GM10248 (cell line): ENCODE results near the gene PTPN21.

ENCODE experiments used
- CTCF ChIA-PET: fragments of 300-600 bp; sonication (Branson Sonifier 250); formaldehyde crosslinking; extraction: SDS; loops from one replicate; lab custom pipeline; 2021; ENCODE audit warnings: antibody characterized with exemption; lab: Yijun Ruan, JAX
- POLR2A ChIA-PET: fragments of 350-650 bp; sonication (Branson Sonifier 250); formaldehyde crosslinking; extraction: SDS; loops from one replicate; lab custom pipeline; 2020; ENCODE audit warnings: antibody characterized with exemption; lab: Yijun Ruan, JAX
- DNase-seq: peaks from one replicate; pipeline ENCODE4 v3.0.0; 2012; ENCODE audit errors: extremely low spot score
- CTCF ChIP-seq: IDR thresholded peaks from 2 replicates; pipeline ENCODE4 v1.5.1; 2012; ENCODE audit warnings: mild to moderate bottlenecking, low read depth; ENCODE audit errors: extremely low read depth, missing control alignments, control extremely low read depth

The PTPN21 gene

GRCh38 chr14:88473791-88474190, 81.0 kb downstream of the PTPN21 start:
- no peak for TF ChIP-seq CTCF
- POLR2A ChIA-PET = no interaction called here
- CTCF ChIA-PET = no interaction called here
- DNase-seq = no peak

DNA sequence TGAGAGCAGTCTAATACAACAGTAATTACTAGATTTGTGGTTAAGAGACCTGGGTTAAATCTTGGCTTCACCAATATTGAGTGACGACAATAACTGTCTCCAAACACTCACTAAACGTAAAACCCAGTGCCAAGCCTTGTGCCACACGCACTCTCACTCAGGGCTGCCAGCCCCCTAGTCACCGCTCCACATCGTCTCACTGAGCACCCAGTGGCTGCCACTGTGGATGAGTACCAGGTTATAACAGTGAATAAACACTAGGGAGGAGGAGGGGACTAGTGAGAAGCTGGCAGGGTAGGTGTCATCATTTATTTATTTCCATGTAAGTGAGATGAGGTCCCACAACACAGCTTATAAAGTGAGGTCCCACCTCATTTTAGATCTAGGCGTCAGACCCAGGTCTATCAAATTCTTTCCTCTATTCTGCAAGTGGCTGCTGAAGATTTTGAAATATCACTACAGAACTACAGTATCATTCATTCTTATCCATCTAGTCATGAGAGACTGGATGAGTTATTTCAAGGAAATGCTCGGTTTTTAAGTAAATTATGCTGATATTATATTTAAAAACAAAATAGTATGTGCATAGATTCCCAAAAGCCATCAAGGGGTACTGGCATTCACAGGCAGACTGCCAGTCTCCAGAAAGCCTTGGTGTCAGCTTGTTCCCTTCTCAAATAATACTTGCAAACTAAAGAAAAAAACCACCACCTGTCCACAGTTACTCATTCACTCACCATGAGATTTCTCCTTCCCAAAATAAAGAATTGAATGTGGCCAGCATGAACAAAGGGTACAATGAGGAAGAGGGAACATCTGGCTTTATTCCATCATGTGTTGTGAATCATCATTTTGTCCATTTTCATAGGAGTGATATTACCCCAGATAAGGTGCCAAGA, 84.0 kb downstream of the PTPN21 start:
- DNase-seq = no peak
- TF ChIP-seq CTCF = no peak
- ChIA-PET CTCF (no interaction called here), POLR2A (no interaction called here)

DNA sequence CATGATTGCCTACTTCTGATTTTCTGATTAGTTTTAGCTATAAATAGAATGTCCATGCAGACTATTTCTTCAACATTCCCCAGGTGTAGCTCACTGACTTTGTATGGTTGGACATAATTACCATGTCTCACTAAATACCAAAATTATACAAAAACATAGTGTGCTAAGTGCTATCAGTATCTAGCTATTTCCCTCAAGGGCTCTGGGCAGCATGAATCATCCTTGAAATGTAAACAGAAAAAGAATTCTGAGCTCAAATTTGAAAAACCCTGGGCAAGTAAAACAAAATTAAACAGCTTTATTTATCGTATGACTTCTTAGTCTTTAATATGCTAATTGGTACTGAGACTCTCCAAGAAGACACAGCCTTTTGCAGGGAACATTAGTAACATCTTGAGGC, 86.4 kb downstream of the PTPN21 start:
- CTCF ChIA-PET = interaction anchor here (1.0 to 3.9 kb wide), 4 partner anchors 12 to 27 kb away, joined by 3 to 11 read pairs (median 4); no protein-coding TSS in a partner anchor
- POLR2A ChIA-PET = no interaction called here
- DNase-seq = no peak
- TF ChIP-seq CTCF = no peak

DNA sequence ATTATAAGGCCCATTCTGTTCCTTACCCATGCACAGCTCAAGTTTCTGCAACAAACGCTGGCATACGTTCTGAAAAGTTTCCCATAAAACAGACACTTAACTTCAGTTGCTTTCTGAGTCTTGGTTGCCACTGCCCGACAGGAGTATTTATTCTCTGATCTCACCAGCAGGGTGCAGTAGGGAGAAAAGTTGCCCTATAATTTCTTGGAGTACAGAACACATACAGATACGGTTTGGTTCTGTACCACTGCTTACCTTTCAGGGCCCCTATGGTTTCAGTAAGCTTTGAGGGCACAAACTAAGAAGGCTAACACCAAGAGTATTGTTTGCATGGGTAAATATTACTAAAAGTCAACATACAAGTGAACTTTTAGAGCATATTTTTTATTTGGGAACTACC, 91.5 kb downstream of the PTPN21 start:
- DNase-seq = peak; percentile 49
- peak; percentile 12 for TF ChIP-seq CTCF
- POLR2A ChIA-PET = no interaction called here
- CTCF ChIA-PET = interaction anchor here (1.2 to 1.3 kb wide), 2 partner anchors 17 to 20 kb away, joined by 3 read pairs; no protein-coding TSS in a partner anchor

- no peak for DNase-seq
- CTCF ChIA-PET = interaction anchor here (0.7 to 2.6 kb wide), 5 partner anchors 9 to 26 kb away, joined by 3 to 11 read pairs (median 3); no protein-coding TSS in a partner anchor
- no peak for TF ChIP-seq CTCF
- POLR2A ChIA-PET = no interaction called here
Measured at GRCh38 chr14:88454886-88455285, 99.9 kb downstream of the PTPN21 start.

DNA sequence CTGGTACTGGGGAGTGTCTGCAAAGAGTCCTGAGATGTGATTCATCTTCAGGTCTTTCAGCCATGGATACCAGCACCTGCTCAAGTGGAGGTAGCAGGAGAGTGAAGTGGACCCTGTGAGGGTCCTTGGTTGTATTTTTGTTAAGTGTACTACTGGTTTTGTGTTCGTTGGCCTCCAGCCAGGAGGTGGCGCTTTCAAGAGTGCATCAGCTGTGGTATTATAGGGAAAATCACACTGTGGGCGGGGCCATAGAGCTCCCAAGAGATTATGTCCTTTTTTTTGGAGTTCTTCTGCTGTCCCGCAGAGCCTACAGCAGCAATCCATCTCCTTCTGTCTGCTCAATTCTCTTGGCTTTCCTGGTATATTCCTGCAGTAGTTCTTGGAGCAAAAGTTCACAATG, 102.6 kb downstream of the PTPN21 start:
- no peak for DNase-seq
- POLR2A ChIA-PET = no interaction called here
- TF ChIP-seq CTCF = no peak
- CTCF ChIA-PET = no interaction called here
